IPS-NIHi11 (cell line): ENCODE measurements around the gene IGSF8.
"Not testable (repeated sequence)": the region's sequence is repeated elsewhere in the genome, so short reads cannot be mapped to it uniquely, and the experiment has no call there.

Source experiments
- DNase-seq: peaks from one replicate; pipeline ENCODE4 v3.0.0; 2012; ENCODE audit warnings: mixed read lengths, low spot score

The IGSF8 gene

DNA sequence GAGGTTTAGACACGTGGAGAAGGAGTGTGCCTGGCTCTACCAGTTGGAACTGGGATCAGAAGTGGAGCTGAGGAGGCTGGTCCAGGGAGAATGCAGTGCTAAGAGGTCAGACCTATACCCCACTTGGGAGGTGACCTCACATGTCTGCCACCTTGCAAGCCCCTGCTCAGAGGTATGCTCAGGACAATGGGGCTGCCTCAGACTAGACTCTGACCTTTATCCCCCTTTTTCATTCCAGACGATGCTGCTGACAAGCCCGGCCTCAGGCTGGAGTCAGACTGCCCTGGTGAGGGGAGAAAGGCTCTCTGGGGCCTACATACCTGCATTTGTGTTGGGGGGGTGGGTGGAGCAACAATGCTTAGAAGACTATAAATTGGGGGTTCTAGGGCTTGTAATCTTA is 33.7 kb downstream of the IGSF8 start:
- DNase-seq, result no peak

DNA sequence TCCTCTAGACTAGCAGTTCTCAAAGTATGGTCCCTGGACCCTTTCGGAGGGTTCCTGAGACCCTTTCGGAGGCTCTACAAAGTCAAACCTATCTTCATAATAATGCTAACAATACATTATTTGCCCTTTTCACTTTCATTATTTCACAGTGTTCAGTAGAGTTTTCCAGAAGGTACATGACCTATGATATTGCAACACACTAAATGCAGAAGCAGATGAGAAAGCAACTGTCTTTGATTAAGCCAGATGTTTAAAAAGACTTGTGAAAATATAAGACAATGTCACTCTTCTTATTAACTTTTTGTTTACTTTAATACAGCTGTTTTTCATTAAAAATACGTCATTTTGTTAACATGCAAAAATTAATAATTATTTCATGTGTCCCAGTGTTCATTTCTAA is 34.3 kb downstream of the IGSF8 start:
- DNase-seq, result no peak

DNA sequence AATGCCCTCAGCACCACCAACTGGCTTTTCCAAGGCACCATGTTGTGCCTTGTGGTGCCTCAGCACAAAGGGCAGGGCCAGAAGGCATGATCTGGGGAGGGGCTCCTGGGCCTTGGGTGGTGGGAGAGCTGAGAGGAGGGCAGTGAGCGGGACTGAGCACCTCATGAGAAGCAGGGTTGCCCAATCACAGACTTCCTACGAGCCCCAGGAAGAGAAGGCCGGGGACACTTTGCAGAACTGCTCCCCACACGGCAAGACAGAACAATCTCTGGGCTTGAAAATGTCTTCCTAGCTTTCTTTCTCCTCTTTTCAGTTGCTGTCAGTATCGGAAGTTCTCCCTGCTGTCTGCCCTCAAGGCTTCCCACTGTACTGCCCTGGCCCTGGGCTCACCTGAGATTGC is 35.2 kb downstream of the IGSF8 start:
- no peak for DNase-seq

DNA sequence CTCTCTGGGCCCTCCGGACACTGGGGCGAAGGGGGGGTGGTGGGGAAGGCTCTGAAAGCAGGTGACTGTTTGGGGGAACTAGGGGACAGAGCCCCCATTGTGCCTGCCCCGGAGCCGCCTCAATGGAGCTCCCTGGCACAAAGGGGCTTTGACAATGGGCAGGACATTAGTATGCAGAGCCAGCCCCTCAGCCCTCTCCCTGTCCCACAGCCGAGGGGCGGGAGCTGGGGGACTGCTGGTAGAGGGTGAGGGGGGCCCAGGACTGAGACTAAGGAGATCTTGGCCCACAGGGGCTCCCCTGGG is 36.2 kb downstream of the IGSF8 start:
- DNase-seq, result peak; percentile 44

DNA sequence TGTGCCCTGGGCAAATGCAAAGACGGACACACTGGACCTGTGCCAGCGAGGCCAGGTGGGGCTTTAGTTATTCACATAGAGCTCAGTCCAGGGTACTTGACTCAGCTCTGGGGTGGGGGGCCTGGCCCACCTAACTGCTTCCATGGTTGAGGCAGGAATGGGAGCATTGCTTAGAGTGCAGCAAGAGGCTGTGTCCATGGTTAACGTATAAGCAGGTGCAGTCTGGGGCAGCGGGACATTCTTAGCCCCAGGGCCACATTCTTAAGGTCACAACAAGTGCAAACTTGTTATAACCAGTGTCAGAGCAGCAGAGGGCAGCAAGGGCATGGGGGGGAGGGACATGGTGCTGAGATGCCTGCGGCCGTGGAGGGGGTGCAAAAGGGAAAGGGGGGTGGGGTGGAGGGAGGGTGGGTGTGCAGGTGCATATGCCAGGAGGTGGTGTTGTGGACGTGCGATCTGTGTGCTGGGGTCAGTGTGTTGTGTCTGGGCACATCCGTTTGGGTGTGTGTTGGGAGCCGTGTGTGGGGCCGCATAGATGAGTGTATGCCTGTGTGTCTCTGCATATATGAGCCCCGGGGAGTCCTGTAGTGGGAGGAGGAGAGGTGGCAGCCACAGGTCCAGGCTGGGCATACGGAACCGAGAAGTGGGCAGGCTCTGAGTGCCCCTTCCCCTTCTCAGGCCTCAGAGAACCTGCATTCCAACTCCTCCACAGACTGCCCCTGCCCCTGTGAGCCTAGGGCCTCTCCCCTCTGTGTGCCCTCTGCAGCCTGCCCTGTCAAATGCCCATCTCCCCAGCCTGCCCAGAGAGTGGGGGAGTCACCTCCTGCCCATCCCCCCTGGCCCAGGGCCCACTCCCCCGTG is 36.8 kb downstream of the IGSF8 start:
- peak; percentile 70 for DNase-seq

DNA sequence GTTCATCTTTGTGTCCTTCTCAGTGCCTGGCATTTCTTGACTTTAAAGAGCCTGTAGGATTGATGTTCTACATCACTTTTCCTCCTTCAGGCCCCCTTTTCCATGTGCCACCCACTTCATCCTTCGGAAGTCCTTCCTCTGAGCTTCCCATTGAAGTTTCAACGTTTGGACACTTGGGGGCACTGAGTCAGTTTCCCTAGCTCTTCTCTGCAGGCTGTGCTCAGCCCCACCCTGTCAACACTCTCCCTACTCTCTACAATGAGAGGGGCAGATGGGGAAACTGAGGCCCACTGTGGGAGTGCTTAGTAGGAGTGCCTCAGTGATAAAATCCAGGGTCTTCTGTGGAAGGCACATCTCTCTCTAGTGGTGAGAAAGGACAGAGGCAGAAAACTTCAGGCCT is 40.3 kb downstream of the IGSF8 start:
- DNase-seq, result no peak

DNA sequence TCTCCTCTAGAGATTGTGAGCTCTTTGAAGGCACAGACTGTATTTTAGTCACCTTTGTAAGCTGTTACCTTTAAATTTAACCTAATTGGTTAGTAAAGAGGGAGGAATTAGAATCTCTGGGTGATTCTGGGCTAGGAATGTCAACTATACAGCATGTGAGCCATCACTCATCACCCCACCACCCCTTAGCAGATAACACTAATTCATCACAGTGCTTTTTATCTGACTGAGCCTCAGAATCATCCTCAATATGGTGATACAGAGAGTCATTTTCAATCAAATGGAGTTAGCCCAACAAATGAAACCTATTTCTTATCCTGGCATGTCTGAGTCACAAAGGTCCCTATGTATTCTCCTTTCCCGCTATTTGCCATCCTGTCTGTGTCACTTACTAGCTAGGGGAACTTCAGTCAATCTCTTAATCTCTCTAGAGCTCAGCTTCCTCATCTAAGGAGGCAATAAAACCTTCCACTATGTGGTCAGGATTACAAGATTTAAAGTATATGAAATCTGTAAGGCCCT is 41.7 kb downstream of the IGSF8 start:
- DNase-seq, result no peak

DNA sequence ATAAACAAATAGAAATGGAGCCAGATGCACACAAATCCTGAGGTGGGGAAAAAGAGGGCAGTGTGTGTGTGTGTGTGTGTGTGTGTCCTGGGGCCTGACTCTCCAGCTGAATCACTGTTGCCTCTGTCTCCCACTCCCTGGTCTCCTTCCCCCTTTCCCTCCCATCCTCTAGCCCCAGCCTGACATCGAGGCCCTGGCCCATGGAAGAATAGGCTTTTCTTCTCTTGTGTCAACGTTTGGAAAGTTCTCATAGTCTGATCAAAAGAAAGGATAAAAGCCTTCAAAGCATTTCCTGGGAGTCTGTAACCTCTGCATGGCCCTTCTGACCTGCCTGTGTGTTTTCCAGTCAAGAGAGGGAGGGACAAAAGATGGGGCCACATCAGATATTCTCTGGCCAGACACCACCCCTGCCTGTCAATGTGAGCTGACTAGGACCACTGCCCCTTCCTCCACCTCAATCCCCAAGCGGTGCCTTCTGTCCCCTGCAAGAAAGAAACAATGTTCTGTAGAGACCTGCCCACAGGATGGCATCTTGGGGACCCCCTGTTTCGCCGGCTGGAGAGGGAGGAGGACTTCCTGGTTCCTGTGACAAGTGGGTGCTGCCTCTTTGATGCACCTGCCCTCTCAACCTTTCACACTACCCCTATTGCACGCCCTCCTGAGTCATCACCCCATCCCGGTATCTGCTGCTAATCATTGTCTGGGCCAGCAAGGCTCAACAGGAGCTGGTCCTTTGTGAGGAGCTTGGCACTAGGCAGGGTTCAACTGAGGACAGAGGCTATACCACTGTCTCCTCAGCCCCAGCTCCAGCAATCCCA is 44.7 kb downstream of the IGSF8 start:
- DNase-seq, result no peak

DNA sequence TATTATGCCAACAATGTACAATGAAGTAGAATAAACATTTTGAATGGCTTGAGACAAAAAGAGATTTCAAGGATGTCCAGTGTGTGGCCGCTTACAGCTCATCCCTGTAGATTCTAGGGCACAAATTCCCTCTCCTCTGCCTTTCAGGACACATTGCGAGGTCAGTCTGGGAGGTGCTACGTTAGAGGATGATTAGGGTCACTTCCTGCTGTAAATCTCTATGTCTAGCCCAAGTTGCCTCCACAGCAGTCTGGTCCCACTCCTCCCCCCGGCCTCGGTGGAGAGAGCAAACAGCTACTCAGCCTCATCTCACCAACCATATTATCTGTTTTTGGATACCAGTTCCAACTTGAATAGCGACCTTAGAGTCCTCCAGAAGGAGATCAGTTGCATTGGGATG is 45.5 kb downstream of the IGSF8 start:
- no peak for DNase-seq

DNA sequence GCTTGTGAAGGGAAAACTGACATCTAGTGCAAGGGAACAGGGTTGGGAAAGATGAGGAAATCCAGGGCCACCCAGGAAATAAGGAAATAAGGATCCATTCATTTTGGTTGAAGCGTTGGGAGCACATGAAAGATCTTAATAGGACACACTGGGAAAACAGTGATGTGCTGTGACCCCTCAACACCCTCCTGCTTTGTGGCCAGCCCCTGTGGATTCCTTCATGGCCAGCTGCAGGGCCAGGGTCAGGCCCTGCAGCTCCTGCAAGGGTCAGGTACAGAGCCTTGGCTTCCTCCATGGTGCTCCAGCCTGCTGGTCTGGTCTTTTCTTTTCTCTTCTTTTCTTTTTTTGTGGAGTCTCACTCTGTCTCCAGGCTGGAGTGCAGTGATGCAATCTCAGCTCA is 47.8 kb downstream of the IGSF8 start:
- DNase-seq, result no peak

DNA sequence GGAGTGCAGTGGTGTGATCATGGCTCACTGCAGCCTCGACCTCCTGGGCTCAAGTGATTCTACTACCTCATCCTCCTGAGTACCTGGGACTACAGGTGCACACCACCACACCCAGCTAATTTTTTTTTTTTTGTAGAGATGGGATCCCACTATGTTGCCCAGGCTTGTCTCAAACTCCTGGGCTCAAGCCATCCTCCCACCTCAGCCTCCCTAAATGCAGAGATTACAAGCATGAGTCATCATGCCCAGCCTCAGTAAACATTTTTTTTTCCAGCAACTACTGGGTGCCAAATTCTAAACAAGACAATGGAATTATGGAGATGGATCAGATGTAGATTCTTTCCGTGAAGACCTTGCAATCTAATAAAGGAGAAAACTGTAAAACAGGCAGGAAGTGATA is 48.2 kb downstream of the IGSF8 start:
- not testable (repeated sequence) for DNase-seq

DNA sequence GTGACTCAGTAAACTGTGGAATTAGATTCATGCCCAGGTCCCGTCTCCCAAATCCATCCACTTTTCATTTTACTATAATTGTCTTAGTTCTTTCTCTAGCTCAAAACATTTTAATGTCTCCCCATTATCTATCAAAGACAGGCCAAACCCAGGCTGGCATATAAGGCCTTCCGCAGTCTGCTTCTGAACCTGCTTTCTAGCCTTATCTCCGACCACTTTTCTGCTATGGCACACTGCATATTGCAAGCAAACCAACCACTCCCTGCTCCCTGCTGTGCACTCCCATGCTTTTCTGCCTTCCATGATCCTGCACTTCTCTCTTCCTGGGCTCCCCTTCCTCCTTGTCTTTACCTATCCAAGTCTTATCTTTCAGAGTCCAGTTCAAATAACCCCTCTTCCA is 49.3 kb downstream of the IGSF8 start:
- no peak for DNase-seq

DNA sequence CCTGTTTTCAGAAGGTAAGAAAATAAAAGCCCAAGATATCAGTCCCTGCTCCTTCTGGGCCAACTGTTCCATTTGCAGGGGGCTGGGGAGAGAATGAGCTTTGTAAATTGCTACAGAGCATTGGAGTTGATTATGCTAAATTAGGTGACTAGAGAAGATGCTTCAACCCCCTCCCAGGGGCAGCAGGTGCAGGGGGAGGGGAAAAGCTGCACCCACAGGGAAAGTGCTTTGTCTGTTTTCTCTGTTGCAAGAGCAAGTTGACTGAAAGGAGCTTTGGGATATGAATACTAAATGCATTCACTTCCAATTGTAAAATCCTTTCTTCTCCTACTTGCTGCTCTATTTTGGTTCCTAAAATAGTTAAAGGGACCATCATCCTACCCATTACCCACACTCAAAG is 50.1 kb downstream of the IGSF8 start:
- no peak for DNase-seq

DNA sequence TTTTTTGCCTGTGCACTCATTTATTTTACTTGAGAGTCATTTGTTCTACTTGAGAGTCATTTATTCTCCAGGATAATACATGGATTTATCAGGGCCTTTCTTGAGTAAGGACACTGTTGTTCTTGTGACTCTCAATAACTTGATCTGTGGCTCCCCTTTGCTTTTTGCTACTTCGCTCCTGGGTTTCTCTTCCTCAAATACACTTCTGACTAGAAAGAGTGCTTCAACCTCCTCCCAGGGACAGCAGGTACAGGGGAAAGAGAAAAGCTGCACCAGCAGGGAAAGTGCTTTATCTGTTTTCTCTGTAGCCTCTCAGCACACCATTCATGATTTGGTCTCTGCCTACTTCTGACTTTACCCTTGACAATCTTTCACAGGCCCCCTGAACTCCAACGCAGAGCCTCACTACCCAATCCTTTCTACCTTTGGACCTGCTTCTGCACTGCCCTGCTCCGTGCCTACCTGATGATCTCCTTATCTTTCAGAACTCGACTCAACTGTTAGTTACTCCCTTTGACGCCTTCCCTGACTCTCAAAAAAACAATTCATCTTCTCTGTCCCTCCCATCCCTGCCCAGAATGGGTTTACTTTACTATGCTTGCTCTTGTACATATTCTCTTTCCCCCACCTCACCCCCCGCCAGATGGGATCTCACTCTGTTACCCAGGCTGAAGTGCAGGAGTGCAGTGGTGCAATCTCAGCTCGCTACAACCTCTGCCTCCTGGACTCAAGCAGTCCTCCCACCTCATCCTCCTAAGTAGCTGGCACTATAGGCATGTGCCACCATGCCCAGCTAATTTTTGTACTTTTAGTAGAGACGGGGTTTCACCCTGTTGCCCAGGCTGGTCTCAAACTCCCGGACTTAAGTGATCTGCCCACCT is 51.1 kb downstream of the IGSF8 start:
- no peak for DNase-seq

DNA sequence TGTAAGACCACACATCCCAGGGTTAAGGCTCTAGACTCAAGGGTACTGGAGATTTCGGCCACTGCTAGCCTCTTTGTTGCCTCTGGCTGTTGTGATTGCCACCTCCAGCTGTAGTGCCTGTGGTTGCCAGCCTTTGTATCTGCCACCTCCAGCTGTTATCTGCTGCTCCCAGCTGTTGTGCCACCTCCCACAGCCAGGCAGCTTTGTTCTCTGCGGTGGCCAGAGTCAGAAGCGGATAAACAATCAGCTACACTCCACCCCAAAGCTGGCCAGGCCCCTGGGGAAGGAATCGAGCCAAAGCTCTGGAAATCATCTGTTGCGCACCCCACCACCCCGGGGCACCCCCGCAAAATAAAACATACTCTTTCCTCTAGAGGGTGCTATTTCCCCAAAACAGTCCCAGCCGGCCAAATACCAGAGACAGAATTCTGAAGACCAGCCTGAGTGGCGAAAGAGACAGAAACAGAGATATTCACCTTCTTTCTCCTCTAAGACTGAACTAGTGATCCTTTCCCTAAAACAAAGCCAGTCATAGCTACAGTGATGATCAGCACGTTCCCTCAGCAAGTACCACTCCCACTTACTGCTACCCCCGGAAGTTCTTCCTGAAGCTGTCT is 51.8 kb downstream of the IGSF8 start:
- peak; percentile 81 for DNase-seq

DNA sequence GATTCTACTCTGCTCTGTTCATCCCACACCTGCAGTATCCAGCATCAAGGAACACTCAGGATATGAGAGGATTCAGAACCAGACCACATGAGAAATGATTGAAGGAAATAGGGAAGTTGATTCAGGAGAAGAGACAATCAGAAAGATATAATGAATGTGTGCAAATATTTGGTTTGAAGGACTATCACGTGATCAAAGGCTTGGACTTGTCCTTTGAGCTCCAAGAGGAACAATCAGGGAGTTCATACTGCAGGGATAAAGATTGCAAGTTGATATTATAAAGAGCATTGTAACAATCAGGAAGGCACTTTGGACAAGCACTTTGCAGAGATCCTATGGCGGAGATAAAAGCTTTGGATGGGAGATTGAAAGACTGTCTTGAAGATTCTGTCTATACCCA is 52.8 kb downstream of the IGSF8 start:
- DNase-seq, result no peak

DNA sequence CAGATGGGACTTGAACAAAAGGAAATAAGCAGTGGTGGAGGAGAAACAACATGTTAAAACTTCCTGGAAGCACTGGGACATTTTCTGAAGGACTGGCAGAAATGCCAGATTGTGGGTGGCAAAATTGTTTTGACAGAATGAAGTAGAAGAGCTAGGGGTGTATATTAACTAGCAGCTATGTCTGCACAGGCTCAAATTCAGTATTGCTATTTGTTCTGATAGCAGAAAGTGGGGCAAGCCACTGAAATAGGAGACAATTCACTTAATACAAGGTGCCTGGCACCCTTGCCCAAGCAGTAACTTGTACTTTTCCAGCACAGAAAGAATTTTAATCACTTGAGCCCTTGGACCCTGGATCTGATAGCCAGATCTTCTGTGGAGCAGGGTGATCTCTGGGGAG is 54.9 kb downstream of the IGSF8 start:
- no peak for DNase-seq
